Measurements from ENCODE around the gene CSMD2.

The CSMD2 gene

DNA sequence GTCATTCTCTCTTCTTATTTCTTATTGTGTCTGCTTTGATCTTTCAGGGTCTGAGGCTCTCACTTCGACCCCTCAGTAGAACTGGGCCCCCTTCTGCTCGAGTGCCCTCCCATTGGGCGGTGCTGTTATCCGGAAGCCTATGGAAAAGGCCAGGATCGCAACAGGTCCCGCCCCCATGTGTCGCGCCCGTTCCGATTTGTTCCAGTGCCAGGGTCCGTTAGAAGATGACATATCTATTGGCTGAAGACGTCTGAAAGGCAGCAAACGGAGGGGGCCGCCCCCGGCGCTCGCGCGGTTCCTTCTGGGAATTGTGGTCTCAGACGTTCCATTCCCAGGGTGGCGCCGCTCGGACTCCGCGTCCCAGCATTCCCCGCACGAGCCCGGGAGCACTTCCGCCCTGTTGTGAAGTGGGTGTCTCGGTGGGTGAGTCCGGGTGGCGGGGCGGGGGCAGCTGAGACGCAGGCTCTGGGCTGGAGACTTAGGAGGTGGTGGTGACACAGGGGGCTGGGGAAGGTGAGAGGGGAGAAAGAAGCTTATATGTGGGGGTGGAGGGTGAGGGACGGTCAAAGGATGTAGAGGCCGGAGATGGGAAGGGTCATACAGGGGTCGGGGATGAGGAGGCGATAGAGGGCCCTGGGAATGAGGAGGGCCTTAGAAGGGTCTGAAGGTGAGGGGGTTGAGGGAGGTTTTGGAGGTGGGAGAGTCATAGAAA, 692.6 kb downstream of the CSMD2 start, which contains the start of gene ZSCAN20:
Gene ZSCAN20 (plus strand): TSS at position 377 of the 712 bp plus-strand sequence. CDS start 6,644 bp downstream, outside the sequence.
- H3K9me3 ChIP-seq, result no peaks in the 10 kb centered on the region
- H3K4me3 ChIP-seq, result peak within 1 kb of the TSS; percentile 49
- no peaks in the 10 kb centered on the region for H3K36me3 ChIP-seq (replicated peaks)
- in situ Hi-C loops (cut with MboI; ENCODE audit: low sequenced_read_pairs), result no loop called here
- peak; percentile 95 to 98 for DNase-seq (ENCODE audit: low spot score in 2 of 2)
- no peaks in the 10 kb centered on the region for H3K27me3 ChIP-seq (ENCODE audit: low read depth)
- peaks cover 17% of the 10 kb centered on the region for H3K4me1 ChIP-seq

DNA sequence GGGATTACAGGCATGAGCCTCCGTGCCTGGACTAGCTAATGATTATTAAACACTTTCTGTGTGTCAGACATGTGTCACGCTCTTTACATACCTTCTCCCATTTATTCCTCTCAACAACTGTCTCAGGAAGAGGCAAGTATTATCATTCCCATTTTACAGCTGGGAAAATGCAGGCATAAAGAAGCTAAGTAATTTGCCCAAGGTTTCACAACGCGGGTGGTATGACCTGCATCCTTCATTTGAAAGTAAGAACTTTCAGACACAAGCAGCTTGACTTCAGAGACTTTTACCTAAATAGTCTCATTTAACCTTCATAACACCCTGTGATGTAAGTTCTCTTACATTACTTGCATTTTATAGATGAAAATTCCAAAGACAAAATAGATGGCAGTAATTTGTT, 693.6 kb downstream of the CSMD2 start:
- no peaks in the 10 kb centered on the region for H3K27me3 ChIP-seq (ENCODE audit: low read depth)
- peaks cover 17% of the 10 kb centered on the region for H3K4me1 ChIP-seq
- no peak for DNase-seq (ENCODE audit: low spot score in 2 of 2)
- H3K36me3 ChIP-seq (replicated peaks), result no peaks in the 10 kb centered on the region
- no peak overlapping the region for H3K4me3 ChIP-seq
- in situ Hi-C loops (cut with MboI; ENCODE audit: low sequenced_read_pairs), result no loop called here
- no peaks in the 10 kb centered on the region for H3K9me3 ChIP-seq

DNA sequence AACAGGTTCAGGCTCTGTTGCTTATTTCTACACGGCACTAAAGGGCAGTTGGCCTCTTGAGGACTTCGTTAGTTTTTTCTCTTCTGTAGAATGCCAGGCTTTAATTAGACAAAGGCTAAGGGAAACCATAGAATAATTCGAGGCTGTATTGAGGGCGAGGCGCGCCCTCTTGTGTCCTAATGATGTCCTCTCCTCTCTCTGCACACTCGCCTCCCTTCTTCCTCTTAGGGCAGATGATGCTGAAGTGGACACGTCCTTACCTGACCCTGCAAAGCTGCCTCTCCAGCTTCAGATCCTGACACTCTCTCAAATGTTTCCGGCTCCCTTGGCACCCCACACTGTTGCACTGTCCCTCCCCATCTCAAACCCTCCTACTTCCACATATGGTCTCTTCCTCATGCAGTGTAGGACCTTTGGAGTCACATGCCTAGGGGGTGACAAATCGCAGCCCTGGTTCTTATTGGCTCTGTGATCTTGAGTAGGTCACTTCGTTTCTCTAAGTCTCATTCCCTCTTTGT, 694.5 kb downstream of the CSMD2 start:
- H3K9me3 ChIP-seq, result no peaks in the 10 kb centered on the region
- peaks cover 17% of the 10 kb centered on the region for H3K4me1 ChIP-seq
- DNase-seq (ENCODE audit: low spot score in 2 of 2), result peak; percentile 84 to 91
- in situ Hi-C loops (cut with MboI; ENCODE audit: low sequenced_read_pairs), result no loop called here
- no peak overlapping the region for H3K4me3 ChIP-seq
- H3K36me3 ChIP-seq (replicated peaks), result no peaks in the 10 kb centered on the region
- no peaks in the 10 kb centered on the region for H3K27me3 ChIP-seq (ENCODE audit: low read depth)

DNA sequence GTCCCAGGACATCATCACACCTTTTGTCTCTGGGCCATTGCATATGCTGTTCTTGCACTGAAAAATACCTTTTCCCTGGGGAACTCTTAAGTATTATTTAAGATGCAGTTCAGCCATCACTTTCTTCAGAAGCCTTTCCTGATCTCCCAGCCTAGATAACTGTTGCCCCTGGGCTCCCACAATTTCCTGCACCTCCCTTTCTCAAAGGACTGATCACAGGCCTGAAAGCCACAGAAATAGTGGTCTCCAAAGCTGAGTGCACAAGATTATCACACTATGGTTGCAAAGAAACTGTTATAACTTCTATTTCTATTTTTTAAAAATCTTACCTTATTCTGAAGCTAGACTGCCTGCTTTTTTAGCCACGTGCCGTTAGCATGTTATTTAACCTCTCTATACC, 695.3 kb downstream of the CSMD2 start:
- no peaks in the 10 kb centered on the region for H3K36me3 ChIP-seq (replicated peaks)
- H3K4me1 ChIP-seq, result peaks cover 17% of the 10 kb centered on the region
- H3K27me3 ChIP-seq (ENCODE audit: low read depth), result no peaks in the 10 kb centered on the region
- no peaks in the 10 kb centered on the region for H3K9me3 ChIP-seq
- in situ Hi-C loops (cut with MboI; ENCODE audit: low sequenced_read_pairs), result loop anchor here (5.0 to 10.0 kb wide), 2 partner anchors 172 to 375 kb away; no protein-coding TSS in a partner anchor
- H3K4me3 ChIP-seq, result no peak overlapping the region
- no peak for DNase-seq (ENCODE audit: low spot score in 2 of 2)

DNA sequence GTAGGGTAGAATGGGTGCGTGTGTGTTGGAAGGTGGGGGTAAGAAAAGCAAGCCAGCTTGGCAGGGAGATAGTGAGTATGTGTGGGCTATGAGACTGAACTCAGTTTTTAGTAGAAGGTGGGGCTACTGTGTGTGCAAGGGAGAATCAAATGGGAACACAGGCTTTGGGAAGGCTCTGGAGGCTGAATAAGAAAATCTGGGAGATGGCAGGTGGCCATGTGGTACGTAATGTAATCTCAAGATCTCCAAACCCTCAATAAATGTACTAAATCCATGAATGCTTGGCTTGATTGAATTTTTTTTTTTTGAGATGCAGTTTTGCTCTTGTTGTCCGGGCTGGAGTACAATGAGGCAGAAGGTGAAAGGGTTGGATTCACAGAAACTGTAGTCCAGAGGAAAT, 696.1 kb downstream of the CSMD2 start:
- Histone ChIP-seq H3K36me3 (replicated peaks) (no peaks in the 10 kb centered on the region), H3K4me1 (peaks cover 17% of the 10 kb centered on the region)
- in situ Hi-C loops (cut with MboI; ENCODE audit: low sequenced_read_pairs), result loop anchor here (5.0 to 10.0 kb wide), 2 partner anchors 172 to 374 kb away; no protein-coding TSS in a partner anchor

DNA sequence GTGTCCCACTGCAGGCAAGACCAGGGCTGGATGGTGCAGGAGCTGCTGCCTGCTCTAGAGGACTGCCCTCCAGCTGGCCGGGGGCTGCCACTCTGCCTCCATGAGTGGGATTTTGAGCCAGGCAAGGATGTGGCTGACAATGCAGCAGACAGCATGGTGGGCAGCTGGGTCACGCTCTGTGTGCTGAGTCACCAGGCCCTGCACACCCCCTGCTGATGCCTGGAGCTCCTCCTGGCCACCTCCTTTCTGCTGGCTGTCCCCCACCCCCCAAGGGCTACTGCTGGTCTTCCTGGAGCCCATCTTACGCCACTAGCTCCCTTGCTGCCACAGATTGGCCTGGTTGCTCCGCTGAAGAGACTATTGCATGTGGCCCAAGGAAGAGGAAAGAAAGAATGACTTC, 696.5 kb downstream of the CSMD2 start:
- Histone ChIP-seq H3K4me1 (peaks cover 17% of the 10 kb centered on the region), H3K36me3 (replicated peaks) (no peaks in the 10 kb centered on the region), H3K27me3 (ENCODE audit: low read depth) (no peaks in the 10 kb centered on the region), H3K4me3 (no peak overlapping the region), H3K9me3 (no peaks in the 10 kb centered on the region)
- DNase-seq (ENCODE audit: low spot score in 2 of 2), result no peak
- in situ Hi-C loops (cut with MboI; ENCODE audit: low sequenced_read_pairs), result loop anchor here (5.0 to 10.0 kb wide), 2 partner anchors 171 to 374 kb away; no protein-coding TSS in a partner anchor

More for the DNA sequence above, 696.1 kb downstream of the CSMD2 start:
- no peak for DNase-seq (ENCODE audit: low spot score in 2 of 2)
- no peaks in the 10 kb centered on the region for H3K9me3 ChIP-seq
- no peaks in the 10 kb centered on the region for H3K27me3 ChIP-seq (ENCODE audit: low read depth)
- H3K4me3 ChIP-seq, result no peak overlapping the region

DNA sequence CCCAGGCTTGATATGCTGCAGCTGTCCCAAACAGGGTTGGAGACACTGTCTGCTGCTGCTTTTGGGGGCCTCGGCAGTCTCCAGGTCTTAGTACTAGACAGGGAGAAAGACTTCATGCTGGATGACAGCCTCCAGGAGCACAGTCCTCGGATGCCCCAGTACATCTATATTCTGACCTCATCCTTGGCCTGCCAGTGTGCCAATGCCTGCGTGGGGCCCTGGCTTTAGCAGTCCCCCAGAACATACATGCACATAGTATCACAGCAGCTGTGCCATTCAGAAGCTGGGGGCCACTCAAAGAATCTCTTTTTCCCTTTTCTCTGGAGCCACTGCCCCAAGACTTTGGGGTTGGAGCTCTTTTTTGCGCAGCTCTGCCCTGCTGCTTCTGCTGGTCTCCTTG, 697.0 kb downstream of the CSMD2 start:
- Histone ChIP-seq H3K4me3 (no peak overlapping the region), H3K36me3 (replicated peaks) (no peaks in the 10 kb centered on the region), H3K9me3 (no peaks in the 10 kb centered on the region), H3K27me3 (ENCODE audit: low read depth) (no peaks in the 10 kb centered on the region), H3K4me1 (peaks cover 14% of the 10 kb centered on the region)
- in situ Hi-C loops (cut with MboI; ENCODE audit: low sequenced_read_pairs), result loop anchor here (5.0 to 10.0 kb wide), 2 partner anchors 171 to 373 kb away; no protein-coding TSS in a partner anchor
- DNase-seq (ENCODE audit: low spot score in 2 of 2), result no peak

DNA sequence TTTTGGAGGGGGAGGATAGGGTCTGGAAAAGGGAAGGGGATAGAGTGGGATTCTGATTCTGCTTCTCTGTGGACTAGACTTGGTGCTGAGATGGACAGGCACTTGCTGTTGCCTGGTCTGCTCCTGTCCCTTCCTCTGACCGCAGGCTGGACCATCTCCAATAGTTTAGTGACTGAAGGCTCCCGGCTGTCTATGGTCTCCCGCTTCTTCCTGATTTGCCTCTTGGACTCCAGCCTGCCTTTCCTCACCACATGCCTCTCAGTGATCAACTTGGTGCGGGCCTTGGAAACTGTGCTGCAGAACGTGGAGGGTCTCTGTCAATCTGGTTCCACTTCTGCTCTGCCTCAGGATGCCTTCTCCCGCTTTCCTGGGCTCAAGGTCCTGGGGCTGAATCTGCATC, 698.9 kb downstream of the CSMD2 start:
- H3K9me3 ChIP-seq, result no peaks in the 10 kb centered on the region
- H3K36me3 ChIP-seq (replicated peaks), result no peaks in the 10 kb centered on the region
- DNase-seq (ENCODE audit: low spot score in 2 of 2), result no peak
- in situ Hi-C loops (cut with MboI; ENCODE audit: low sequenced_read_pairs), result loop anchor here (5.0 to 10.0 kb wide), 2 partner anchors 169 to 371 kb away; no protein-coding TSS in a partner anchor
- no peak overlapping the region for H3K4me3 ChIP-seq
- H3K4me1 ChIP-seq, result peaks cover 4% of the 10 kb centered on the region; the same call in 1 of the 2 replicates
- H3K27me3 ChIP-seq (ENCODE audit: low read depth), result no peaks in the 10 kb centered on the region

DNA sequence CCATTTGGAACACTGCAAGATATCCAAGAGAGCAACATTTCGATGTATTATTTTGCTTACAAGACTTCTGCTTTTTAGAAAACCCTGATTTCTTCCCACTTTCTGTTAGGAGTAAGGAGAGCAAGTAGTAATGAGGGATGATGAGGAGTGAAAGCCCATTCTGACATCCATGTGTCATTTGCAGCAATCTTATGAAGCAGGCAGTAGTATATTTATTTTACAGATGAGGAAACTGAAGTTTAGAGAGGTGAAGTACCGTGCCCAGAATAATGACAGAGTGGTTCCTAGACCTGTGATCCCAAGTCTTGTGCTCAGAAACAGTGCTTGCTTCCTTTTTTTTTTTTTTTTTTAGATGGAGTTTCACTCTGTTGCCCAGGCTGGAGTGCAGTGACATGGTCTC, 699.7 kb downstream of the CSMD2 start:
- no peak for DNase-seq (ENCODE audit: low spot score in 2 of 2)
- Histone ChIP-seq H3K36me3 (replicated peaks) (no peaks in the 10 kb centered on the region), H3K4me3 (no peak overlapping the region), H3K9me3 (no peaks in the 10 kb centered on the region), H3K4me1 (peaks cover 2% of the 10 kb centered on the region; the same call in 1 of the 2 replicates), H3K27me3 (ENCODE audit: low read depth) (no peaks in the 10 kb centered on the region)
- in situ Hi-C loops (cut with MboI; ENCODE audit: low sequenced_read_pairs), result loop anchor here (5.0 to 10.0 kb wide), 2 partner anchors 168 to 371 kb away; no protein-coding TSS in a partner anchor

DNA sequence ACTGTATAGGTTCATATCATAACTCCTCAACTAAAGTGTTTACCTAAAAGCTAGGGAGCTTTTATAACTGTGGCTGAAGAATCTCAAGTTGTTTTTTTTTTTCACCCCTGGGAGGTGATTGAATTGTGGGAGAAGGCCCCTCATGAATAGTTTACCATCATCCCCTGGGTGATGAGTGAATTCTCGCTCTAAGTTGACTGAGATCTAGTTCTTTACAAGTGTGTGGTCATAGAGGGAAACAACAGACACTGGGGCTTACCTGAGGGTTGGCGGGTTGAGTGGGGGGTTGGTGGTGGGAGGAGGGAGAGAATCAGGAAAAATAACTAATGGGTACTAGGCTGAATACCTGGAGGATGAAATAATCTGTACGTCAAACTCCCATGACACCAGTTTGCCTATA, 700.5 kb downstream of the CSMD2 start:
- Histone ChIP-seq H3K36me3 (replicated peaks) (no peaks in the 10 kb centered on the region), H3K27me3 (ENCODE audit: low read depth) (no peaks in the 10 kb centered on the region), H3K4me1 (no peaks in the 10 kb centered on the region), H3K4me3 (no peak overlapping the region), H3K9me3 (no peaks in the 10 kb centered on the region)
- no peak for DNase-seq (ENCODE audit: low spot score in 2 of 2)
- in situ Hi-C loops (cut with MboI; ENCODE audit: low sequenced_read_pairs), result loop anchor here (10.0 kb wide), 1 partner anchor 370 kb away; no protein-coding TSS in a partner anchor
